Measurements from ENCODE around the gene CLEC16A.

Gene CLEC16A

GRCh38 chr16:11130978-11131665 lies 186.8 kb downstream of the CLEC16A start:
- DNase-seq, result no peak

DNA sequence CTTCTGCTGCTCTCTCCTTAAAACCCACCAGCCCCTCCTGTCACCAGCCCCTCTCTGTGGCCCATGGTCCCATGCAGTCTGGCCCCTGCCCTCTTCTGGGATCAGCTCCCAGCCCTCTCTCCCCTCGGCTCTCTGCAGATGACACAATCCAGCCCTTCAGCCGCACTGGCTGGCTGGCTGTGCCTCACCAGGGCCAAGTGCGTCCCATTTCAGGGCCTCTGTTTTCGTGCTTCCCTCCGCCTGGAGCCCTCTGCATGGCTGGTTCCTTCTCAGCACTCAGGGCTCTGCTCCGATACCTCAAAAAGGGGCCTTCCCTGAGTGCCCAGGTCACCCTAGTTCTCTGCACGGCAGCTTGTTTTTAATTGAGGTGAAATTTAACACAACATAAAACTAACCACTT lies 187.3 kb downstream of the CLEC16A start:
- DNase-seq, result no peak

GRCh38 chr16:11133344-11133943 lies 189.1 kb downstream of the CLEC16A start:
- peak; percentile 45 for DNase-seq

- DNase-seq, result no peak
Measured at GRCh38 chr16:11134722-11135463, 190.5 kb downstream of the CLEC16A start.

- DNase-seq, result no peak
Measured at GRCh38 chr16:11135464-11135973, 191.2 kb downstream of the CLEC16A start.

DNA sequence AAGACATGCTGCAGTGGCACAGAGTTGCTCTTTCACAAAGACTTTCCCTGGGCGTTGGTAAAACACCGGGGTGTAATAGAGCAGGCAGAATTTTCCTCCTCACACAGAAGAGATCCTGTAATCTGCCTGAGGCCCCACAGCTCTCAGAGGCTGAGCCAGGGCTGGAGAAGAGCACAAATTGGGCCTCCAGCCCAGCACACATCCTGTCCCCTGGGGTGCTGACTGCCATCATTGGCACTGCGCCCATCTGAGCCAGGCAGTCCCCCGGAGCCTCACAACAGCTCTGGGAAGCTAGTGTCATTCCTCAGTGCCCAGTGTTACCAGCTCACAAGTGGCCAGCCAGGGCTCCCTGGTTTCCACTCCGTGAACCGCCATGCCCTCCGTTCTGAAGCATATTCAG lies 192.2 kb downstream of the CLEC16A start:
- no peak for DNase-seq

DNA sequence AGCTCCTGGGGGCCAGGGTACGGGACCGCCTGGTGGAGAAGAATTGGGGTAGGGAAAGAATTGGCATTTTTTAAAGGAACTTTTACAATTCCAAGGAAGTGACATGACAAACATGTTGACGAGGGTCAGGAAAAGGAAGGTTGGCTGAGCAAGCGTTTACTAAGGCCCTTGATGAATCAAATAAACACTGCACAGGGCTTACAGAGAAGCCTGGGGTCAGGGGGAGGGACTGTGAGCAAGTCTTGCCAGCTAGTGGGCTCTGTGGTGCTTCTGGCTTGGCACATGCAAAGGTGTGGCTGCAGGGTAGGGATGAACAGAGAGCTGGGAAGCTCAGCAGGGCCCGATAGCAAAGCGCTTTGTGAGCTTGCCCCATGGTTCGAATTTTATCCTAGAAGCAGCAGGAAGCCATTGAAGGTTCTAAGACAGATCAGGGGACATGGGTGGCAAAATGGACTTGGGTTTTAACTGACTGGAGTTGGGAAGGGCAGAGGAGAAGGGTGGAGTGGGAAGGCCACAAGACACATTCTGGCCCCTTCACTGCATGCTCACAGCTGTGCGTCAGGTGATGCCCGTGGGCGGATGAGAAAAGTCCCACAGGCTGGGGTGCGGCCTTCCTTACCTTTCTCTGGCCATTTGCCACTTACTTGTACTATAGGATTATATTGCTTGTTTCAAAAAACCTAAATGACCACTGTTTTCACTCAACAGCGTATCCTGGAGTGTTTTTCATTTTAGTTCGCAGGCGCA lies 193.8 kb downstream of the CLEC16A start:
- no peak for DNase-seq

DNA sequence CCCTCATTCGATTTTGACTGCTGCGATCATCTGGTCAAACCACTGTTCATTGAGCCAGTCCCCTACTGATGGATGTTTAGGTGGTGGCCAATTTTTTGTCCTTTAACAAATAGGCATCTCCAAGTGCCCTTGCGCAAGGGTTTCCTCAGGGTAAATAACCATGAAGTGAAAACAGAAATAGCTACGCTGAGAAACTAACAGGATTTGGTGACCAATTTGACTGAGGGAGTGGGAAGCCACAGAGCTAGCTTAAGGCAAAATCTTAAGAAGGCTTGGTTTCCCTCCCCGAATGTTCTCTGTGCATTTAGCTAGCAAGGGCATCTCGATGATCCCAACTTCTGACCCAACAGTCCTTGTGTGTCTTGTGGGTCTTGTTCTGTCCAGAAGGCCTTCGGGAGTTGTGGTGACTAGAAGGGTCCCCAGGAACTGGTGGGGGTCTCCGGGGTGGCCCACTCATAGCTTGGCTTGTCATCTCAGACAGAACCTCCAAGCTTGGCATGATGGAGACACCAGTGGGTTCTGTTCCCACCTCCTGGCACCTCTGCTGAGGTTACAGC lies 194.5 kb downstream of the CLEC16A start:
- DNase-seq, result no peak

DNA sequence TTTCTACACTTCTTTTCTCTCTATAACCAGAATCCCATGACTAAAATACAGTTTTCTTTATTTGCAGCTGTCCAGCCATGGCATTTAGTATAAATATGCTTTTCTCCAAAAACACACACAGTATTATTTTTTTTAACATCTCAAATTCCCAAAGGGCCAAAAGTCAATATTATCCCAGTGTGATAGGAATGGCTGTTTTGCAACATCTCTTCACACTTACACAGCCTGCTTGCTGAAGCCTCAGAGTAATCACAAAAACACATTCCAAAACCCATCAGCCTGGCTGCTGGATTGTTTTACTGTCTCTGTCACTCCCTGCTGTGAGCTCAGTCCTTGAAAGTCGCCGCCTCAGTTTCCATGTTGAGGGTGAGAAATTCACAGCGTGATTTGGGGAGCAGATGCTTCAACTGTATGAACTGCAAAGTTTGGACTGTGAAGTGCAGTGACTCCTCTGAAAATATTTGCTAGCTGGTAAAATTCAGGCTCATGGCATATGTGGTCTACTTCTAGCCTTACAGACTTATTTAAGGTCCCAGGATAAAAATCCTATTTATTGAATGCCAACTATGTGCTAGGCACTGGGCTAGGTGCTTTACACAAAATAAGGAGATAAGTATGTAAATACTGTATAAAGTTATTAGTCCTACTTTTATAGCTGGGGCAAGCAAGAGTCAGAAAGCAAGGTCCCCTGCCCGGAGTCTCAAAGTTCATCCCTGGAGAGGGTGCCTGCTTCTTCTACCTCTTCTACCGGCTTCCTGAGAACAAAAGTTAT lies 195.1 kb downstream of the CLEC16A start:
- DNase-seq, result no peak

- DNase-seq, result no peak
Measured at GRCh38 chr16:11140098-11140375, 195.7 kb downstream of the CLEC16A start.

DNA sequence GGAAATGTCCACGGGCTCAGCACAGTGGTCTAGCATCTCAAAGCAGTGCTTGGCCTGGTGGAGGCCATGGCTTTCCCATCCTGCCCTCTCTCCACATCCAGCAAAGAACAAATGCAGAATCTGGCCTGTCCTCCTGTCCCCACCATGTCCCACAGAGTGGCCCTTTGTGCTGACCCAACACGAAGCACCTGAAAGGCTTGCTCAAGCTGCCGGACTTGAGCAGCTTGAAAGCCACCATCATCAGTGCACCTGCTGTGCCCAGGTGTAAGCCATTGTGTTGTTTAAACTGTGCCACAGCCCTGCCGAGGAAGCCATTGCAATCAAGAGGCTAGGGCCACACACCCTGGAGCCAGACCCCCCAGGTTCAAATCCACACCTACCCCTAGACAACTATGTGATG lies 196.1 kb downstream of the CLEC16A start:
- no peak for DNase-seq

GRCh38 chr16:11140867-11141266 lies 196.5 kb downstream of the CLEC16A start:
- no peak for DNase-seq

DNA sequence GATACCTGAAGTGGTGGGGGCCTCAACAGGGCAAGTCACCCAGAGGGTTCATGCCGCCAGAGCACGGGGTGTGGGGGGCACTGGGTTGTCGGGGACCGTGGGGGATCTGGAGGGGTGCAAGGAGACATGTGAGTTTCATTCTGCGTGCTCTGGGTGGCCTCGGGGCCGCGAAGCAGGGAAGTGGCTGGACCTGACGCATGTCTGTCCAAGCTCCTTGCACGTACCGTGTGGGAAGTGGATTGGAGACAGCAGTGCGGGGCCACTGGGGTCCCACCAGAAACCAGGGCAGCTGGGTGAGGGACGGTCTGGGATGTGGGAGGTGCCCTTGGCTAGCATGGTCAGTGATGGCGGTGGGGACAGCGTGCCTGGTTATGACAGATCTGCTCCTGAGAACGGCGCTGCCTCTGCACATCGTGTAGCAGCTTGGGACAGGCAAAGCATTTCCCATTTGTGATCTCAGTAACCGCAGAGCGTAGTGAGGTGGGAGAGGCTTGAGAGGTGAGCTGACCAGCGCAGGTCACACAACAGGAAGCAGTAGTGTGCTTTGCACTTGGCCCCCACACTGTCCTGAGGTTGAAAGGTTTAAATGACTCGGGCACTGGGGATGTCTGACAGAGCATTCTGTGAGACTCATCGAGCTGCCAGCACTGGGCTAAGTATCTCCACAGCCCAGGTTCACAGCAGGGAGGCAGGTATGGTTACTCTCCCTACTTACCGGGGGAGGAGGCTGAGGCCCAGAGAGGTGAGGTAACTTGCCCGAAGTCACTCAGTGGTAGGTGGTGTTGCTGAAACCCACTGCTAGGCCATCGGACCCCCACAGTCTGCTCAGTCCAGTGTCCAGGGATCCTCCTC lies 197.3 kb downstream of the CLEC16A start:
- no peak for DNase-seq

- DNase-seq, result no peak
Measured at GRCh38 chr16:11142261-11142630, 197.9 kb downstream of the CLEC16A start.

DNA sequence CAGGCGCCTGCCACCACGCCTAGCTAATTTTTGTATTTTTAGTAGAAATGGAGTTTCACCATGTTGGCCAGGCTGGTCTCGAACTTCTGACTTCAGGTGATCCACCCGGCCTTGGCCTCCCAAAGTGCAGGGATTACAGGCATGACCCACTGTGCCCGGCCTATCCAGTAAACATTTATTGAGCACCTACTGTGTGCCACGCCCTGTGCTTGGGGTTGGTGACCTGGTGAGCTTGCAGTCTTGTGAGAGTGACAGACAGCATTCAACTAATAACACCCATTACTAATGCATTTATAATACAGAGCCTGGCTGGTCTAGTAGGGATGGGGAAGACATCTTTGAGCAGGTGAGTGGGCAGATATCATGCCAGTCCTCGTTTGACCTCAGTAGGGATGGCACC lies 198.6 kb downstream of the CLEC16A start:
- DNase-seq, result no peak

DNA sequence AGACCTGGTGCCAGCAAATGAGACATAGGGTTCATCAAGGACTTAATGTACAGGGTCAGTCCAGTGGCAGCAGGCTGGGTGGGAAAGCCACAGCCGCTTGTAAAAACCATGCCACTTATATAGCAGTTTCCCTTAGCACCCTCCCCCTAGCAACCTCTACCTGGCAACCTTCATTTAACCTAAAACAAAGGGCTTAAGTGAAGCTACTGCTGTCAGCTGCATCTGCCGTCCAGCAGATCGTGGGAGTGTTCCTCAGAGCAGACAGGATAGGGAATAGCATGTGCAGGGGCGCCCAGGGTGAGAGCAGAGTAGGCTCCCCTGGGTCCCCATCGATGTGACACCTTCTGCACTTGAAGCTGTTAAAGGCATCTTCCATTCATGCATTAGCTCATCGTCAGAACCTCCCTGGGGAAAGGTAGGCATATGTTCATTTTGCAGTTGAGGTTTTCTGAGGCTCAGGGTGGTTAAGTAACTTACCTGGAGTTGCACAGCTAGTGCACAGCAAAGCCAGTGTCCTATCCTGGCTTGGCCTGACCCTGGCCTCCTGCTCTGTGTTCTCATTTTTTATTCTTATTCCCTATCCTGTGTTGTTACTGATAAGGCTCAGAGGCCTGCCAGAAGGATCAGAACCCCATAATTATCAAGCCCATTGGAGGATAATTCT lies 199.1 kb downstream of the CLEC16A start:
- no peak for DNase-seq

GRCh38 chr16:11144122-11144521 lies 199.8 kb downstream of the CLEC16A start:
- DNase-seq, result no peak

GRCh38 chr16:11145173-11145818 lies 200.9 kb downstream of the CLEC16A start:
- no peak for DNase-seq

GRCh38 chr16:11145819-11146211 lies 201.5 kb downstream of the CLEC16A start:
- DNase-seq, result no peak

DNA sequence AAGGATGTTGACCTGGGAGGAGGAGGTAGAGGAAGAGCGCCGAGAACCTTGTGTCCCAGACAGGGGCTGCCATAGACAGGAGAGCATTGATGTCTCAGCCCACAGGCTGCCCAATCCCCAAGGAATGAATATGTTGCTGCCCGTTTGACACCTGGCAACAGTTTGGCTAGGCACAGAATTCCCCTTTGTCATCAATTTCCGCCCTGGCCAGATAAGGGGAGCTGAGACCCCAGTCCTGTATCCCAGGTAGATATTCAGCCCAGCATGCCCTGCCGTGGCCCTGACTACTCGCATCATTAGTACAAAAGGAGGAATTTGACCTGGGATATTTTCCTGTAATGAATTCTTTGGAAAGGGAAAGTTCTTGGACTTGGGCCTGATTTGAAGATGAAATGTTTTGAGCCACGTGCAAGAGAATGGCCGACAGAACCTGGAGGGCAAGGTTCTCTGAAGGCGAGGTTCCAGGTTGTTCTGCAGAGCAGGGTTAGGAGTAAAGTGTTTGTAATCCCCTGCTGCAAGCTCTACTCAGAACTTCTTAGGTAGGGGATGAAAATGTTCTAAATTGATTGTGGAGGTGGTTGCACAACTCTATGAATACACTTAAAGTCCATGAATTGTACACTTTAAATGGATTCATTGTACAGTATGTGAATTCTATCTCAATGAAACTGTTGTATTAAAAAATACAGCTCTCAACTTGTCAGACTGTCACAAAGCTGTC lies 202.8 kb downstream of the CLEC16A start:
- DNase-seq, result no peak

Data from GOT3 (cell line).